NCI-H345 treated with DMSO at 0.1 percent for 48 hours (cell line): ENCODE results near the gene SAP130.

Source experiments
- DNase-seq: peaks from one replicate; lab custom pipeline; 2025; ENCODE audit not compliant: unreplicated experiment; lab: John Stamatoyannopoulos, UW

The SAP130 gene

DNA sequence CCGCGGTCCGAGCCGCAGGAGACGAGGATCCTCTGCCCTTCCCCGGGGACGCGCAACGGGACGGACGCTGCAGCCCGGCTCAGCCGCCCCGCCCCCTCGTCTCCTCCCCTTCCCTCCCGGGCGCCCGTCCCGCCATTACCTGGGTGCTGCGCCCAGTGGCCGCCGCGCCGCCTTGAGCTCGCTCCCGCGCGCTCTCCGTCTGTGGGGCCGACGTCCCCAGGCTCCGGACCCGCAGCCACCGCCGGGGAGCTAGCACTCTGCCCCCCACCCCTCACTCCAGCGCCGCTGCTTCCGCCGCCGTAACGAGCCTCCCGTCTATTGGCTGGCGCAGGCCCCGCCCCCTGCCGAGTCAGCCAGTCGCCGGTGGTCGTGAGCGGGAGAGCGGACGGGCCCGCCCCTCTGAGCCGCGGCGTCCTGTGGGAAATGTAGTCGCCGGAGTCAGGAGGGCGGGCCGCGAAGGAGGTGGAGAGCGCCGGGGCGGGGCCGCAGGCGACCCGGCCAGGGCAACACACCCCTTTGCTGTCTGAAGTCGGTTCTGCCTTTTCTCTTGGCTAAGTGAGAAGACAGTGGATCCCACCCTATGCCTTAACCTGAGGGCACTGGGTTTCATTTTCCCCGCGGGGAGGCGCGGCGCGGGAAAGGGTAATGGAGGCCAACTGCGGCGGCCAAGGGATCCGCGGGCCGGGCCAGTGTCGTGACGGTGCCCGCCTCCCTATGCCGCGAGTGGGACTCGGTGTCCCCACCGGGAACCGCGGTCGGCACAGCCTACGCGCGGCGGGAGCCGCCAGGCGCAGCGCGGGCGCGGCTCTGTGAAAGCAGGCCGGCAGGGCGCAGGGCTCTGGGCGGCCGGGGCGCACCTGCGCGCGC is at the start of gene SAP130:
SAP130 (minus strand) TSS at position 259 of the 867 bp plus-strand sequence. CDS start 1,767 bp downstream, outside the sequence.
- peak; percentile 95 for DNase-seq

DNA sequence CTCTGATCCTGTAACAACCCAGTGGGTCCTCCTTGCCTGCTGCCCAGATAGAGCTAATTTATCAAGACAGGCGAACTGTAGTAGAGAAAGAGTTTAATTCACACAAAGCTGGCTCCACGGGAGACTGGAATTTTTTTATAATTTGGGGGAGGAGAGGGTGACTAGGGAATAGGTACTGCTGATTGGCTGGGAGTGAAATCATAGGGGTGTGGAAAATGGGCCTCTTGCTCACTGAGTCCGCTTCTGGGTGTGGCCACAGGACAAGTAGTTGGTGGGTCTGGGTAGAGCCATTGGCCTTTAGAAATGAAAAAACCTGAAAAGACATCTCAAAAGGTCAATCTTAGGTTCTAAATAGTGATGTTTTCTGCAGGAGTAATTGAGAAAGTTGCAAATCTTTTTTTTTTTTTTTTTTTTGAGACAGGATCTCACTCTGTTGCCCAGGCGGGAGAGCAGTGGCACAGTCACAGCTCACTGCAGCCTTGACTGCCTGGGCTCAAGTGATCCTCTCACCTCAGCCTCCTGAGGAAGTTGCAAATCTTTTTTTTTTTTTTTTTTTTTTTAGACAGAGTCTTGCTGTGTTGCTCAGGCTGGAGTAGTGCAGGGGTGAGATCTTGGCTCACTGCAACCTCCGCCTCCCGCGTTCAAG is 48.7 kb upstream of the SAP130 start:
- no peak for DNase-seq

DNA sequence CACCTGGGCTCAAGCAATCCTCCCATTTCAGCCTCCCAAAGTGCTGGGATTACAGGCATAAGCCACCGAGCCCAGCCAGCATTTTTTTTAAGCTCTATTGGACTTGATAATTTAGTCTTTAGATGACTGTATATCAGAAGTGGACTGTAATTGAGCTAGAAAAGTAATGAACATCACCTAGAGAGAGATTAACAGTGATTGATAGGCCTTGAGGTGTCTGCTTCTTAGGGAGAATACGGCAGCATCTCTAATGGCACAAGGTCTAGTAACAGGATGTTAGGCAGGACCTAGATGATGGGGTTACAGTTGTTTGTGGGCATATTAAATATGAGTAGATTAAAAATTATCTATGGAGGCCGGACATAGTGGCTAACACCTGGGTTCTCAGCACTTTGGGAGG is 45.4 kb upstream of the SAP130 start:
- DNase-seq = no peak

DNA sequence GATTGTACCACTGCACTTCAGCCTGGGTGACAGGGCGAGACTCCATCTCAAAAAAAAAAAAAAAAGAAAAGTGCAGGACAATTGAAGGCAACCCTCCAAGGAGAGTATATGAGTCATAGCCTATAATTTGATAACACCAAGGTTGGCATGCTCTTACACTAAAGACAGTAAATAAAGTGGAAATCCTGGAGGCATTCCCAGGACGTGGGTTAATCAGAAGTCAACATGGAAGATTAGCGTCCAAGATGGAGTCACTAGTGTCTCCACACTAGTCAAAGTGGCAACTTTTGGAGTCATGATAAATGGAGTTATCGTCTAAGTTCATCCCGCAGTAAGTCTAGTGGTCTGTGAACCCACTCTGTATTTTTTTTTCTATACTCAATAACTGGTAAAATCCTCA is 41.9 kb upstream of the SAP130 start:
- no peak for DNase-seq

DNA sequence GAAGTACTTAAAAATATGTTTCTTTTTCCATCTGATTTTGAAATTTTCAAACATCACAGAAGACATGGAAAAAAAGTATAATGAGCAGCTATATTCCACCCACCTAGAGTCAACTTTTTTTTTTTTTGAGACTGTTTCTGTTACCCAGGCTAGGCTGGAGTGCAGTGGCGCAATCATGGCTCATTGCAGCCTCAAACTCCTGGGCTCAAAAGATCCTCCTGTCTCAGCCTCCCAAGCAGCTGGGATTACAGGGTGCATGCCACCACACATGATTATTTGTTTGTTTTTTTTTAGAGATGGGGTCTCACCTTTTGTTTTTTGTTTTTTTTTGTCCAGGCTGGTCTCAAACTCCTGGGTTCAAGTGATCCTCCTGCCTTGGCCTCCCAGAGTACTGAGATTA is 36.5 kb upstream of the SAP130 start:
- no peak for DNase-seq

DNA sequence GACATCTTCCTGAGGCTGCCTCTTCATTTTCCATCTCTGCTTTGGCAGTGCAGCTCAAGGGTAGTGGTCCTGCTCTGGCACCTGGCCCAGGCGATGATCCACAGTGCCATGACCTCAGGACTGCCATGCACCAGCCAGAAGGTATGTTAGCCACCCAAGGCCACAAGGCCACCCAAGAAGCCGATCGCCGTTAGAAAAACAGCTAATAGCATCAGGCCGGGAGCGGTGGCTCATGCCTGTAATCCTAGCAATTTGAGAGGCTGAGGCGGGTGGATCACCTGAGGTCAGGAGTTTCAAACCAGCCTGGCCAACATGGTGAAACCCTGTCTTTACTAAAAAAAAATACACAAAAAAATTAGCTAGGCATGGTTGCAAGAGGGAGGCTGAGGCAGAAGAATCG is 34.7 kb upstream of the SAP130 start:
- no peak for DNase-seq

DNA sequence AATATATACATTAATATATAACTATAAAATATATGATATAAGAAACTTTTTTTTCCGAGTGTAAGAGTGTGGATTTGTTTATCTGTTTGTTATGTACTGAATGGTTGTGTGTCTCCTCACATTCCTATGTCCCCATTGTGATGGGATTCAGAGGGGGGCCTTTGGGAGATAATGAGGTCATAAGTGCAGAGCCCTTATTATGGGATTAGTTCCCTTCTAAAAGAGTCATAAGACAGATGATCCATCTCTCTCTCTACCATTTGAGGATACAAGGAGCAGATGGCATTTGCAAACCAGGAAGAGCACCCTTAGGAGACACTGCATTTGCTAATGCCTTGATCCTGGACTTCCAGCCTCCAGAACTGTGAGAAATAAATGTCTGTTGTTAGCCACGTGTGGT is 30.3 kb upstream of the SAP130 start:
- no peak for DNase-seq

DNA sequence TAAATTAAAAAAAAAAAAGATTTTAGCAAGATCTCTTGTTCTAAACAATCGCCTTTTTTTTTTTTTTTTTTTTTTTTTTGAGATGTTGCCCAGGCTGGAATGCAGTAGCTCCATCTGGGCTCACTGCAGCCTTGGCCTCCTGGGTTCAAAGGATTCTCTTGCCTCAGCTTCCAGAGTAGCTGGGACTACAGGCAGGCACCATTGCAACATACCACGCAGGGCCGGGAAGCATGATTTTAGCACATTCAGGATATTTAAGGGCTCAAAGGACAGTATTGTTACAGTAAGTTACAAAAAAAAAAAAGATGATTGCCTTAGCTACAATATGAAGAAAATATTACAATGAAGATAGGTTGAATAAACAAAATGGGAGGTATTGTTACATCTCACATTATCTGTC is 29.5 kb upstream of the SAP130 start:
- DNase-seq = no peak

DNA sequence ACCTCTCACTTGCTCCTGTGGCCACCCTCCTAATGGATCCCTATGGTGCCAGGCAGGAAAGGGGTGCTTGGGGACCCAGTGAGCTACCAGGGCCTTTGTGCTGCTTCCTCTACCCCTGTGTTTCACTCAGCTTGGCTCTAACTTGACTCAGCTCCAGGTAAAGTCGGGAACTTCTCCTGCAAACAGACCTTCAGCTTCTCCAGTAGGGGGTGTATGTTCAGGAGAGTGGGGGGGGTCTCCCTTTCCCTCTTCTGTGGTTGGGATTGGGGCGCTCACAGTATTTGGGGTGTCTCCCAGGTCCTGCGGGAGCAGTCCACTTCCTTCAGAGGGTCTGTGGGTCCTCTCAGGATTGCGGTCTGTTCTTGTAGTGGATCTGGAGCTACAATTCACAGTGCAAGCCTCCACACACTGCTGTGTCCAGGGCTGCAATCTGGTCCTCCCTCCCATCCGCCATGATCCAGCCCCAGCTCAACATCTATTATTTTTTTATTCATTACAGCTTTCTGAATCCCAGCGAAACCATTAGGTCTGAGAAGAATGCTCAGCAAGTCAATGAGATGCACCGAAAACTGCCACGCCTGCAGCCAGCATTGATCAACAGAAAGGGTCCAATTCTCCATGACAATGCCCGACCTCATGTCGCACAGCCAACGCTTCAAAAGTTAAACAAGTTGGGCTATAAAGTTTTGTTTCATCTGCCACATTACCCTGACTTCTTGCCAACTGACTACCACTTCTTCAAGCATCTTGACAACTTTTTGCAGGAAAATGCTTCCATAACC is 26.4 kb upstream of the SAP130 start:
- DNase-seq = no peak

DNA sequence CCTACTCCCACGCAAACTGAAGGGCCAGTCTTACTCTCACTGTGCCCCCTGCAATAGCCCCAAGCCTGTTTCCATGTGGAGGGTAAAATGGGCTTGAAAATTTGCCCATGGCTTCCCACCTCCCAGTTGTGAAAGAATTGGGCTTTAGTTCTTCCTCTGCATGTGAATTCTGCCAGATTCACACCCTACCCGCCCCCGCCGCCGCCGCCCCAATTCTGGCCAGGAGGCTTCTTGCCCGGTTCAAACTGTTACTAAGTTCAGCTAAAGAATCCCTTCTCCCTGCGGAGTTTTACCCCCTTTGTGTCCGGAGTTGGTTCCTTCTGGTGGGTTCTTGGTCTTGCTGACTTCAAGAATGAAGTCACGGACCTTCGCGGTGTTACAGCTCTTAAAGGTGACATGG is 25.5 kb upstream of the SAP130 start:
- DNase-seq = no peak

DNA sequence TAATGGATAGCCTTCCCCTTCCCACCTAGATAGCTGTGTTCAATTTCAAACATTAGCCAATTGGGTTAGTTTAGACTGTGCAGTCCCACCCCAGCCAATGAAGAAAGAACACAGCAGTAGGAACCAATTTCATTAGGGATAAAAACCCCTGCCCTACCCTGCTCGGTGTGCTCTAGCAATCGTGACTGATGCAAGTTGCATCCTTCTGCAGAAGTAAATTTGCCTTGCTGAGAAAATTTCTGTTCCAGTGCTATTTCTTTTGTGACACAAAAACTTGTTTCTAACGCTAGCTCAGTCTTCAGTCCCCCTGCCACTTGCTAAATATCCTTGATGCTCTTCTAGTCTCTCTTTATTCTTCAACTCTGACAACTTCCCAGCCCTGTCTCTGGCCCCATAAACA is 15.2 kb upstream of the SAP130 start:
- no peak for DNase-seq

DNA sequence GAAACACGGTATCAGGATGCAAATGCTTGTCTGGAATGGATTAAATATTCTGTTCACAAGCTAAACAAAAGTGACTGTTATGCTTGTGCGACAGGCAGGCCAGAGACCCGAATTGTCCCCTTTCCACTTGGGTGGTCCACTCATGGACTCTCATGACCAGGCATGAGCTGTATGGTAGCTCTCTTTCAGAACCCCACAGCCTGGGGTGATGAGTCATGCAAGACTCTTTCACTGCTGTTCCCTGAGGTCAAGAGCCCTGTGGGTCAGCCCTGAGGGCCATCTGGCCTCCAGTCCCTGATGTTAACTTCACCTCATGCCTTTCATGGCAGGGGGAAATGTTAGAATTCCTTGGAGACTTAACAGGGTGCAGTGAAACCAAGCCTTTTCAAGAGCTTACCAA is 13.7 kb upstream of the SAP130 start:
- no peak for DNase-seq

DNA sequence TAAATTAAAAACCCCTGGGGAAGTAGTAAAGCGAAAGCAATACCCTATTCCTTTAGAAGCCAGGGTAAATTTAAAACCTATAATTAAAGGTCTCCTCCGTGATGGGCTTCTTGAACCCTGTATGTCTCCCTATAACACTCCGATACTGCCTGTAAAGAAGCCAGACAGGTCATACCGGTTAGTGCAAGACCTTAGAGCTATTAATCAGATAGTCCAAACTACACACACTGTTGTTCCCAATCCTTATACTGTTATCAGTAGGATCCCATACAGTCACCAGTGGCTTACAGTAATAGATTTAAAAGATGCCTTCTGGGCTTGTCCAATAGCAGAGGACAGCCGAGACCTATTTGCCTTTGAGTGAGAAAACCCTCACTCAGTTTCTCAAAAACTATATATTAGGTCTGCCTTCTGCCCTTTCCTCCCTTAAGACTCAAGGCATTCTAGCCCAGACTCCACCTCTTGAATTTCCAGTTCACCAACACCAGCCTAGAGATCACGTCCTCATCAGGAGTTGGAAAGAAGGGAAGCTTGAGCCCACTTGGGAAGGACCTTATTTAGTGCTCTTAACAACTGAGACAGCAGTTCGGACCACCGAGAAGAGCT is 12.4 kb upstream of the SAP130 start:
- no peak for DNase-seq

DNA sequence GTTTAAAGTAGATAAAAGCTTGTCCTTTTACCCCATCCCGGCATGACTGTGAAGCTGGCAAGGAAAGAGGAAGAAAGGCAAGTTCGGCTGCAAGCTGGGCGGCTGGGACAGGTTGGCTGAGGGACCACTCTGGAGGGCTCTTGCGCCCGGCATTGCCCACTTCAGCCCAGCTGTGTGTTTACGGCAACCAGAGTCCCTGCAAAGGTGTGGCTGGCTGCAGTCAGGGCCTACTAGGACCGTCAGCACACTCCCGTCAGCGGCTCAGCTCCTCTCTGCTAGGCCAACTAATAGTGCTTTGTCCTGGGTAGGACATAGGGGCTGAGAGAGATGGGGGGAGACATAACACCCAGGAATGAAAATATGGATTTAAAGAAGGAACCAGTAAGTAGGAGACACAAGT is 11.7 kb upstream of the SAP130 start:
- no peak for DNase-seq

DNA sequence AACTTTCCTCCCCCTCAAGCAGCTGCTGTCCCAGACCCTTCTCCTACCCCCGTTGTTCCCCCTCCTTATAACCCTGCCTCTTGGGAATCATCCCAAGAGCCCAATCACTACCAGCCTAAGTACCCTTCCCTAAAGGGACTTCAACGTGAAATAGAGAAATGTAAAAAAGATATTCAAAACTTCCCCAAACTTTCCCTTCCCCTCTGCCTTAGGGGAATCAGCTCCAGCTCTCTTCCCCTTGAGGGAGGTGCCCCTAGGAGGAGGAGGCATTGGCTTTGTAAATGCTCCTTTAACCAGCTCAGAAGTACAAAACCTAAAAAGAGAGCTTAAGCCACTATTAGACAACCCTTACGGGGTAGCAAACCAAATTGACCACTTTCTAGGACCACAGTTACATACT is 10.6 kb upstream of the SAP130 start:
- DNase-seq = no peak

DNA sequence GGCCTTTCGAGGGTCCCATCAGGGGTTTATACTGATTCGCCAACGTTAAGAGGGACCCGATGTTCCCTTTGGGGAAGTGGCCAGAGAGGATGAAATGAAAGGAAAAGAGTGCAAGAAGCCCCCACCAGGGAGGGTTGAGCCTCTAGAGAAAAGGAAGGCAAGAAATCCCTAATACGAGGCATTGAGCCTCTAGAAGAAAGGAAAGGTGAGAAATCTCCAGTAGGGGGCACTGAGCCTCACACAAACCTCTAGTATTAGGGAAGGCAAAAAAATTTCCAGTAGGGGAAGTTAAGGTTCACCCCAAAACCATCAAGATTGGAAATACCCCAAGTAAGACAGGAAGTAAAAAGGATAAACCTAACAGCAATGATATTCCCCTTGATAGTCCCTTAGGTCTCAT is 9.8 kb upstream of the SAP130 start:
- no peak for DNase-seq

DNA sequence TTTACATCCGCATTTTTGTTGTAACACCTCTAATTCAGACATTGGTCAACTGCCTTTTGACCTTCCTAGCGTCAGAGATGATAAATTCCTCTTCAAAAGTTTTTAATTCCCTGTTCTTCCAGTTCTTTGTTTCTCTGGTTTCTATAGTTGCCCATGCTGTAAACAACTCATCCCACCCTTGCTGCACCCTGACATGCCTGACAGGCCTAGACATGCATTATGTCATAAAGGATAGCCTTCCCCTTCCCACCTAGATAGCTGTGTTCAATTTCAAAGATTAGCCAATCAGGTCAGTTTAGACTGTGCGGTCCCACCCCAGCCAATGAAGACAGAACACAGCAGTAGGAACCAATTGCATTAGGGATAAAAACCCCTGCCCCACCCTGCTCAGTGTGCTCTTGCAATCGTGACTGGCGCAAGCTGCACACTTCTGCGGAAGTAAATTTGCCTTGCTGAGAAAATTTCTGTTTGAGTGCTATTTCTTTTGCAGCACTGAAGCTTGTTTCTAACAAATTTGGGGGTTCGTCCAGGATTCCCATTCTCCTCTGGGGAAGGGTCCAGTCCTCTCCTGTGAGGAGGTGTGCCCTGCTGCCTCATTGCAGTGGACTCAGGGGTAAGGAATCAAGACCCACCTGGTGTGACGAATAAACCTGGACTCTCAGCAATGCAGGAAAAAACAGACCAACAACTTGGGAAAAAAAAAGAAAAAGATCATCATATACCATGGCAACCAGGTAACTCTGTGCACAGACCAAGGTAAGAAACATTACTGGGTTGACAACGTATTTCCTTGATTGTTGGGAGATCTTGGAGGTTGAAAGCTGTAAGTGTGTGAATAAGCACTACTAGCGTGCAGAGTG is 9.1 kb upstream of the SAP130 start:
- no peak for DNase-seq

DNA sequence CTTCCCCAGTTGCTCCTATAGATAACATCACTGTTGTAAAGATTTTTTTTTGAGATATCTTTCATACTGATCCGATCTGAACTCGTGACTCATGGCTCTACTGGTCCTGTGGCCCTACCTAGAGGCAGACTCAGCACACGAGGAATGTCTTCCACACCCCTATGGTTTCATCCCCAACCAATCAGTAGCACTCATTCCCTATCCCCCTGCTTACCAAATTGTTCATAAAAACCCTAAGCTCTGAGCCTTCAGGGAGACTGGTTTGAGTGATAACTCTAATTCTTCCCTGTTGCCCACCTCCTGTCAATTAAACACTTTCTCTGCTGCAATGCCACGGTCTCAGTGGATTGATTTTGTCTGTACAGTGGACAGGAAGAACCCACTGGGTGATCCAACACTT is 4.2 kb upstream of the SAP130 start:
- DNase-seq = no peak

DNA sequence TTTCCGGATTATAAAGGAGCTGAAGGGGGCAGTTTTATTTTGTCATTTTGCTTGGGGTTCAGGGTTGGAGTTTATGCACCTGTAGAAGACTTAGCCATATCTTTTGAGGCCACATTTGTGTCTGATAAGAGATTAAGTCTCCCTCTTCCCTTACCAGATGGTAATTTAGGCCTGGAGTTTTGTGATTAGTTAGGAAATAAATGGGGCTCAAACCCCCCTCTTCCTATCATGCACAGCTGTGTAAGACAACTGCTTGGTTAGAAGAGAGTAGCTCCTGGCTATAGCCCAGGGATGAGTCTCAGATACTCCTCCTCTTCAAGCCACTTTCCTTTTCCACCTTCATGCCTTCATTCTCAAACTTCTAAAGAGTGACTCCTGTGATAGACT is 802 bp upstream of the SAP130 start:
- DNase-seq = no peak

DNA sequence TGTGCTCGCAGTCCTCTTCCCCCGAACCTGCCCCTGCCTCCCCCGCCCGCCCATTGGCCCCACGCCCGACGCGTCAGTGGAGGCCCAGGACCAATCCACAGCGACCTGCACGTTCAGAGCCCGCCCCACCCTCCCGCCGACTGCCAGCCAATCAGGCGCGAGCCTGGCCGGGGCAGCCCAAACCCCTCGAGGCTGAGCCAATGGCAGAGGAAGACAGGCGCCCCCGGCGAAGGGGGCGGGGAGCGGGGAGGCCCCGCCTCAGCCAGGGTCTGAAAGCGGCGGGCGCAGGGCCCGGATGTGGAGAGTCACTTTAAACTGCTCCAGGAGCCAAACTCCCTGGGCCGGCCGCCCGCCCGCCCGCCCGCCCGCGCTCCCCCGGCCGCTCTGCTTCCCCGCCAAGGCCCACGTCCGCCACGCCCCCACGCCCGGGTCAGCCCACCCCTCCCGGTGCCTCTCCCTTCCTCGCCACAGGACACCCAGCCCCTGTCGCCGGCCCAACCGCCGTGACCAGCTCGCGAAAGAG is 520 bp downstream of the SAP130 start:
- peak; percentile 94 for DNase-seq
